Measurements from ENCODE around the gene TMEM126A. TPM values are rescaled to one million over a fixed set of nuclear protein-coding genes. Genes with fewer than 3 reads are reported as not detected.

The TMEM126A gene
- total and polyA plus RNA-seq, 2 experiments from 2014 or later, result 24.7 to 71.1 TPM

DNA sequence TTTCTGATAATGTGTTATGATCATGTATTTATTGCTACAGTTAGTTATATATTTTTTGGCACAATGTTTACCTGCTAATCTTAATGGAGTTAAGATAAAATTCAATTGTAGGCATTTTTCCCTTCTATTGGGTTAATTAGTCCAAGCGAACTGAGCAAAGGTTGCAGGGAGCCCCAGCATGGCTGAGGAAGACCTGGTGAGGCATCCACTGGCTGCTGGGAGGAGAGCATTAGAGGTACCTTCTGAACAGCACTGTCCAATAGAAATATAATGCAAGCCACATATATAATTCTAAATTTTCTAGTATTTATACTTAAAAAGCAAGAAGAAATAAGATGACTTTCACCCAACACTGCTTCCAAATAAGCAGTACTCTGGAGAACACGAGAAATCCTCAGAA lies 689 bp upstream of the TMEM126A start:
- no peaks in the 10 kb centered on the region for H3K9me3 Mint-ChIP-seq
- Histone ChIP-seq H4K20me1 (replicated peaks; ENCODE audit: insufficient read depth) (no peaks in the 10 kb centered on the region), H3K27me3 (ENCODE audit: insufficient read depth) (no peaks in the 10 kb centered on the region), H3K79me2 (replicated peaks; ENCODE audit: insufficient read depth) (peaks cover 8% of the 10 kb centered on the region; the same call in 1 of the 2 replicates), H3K4me1 (ENCODE audit: insufficient read depth) (peaks cover 11% of the 10 kb centered on the region), H3K36me3 (ENCODE audit: insufficient read depth) (no peaks in the 10 kb centered on the region; the same call in 1 of the 2 replicates), H3K4me2 (peak overlapping the region; percentile 78), H3K27ac (ENCODE audit: low read depth) (peak overlapping the region; percentile 77; the same call in 1 of the 2 replicates), H3F3A (replicated peaks; ENCODE audit: low read depth) (no peaks in the 10 kb centered on the region), H2AFZ (0 out of 2 replicates have a peak overlapping the region, but pooled peaks have one; percentile 39), H3K4me3 (peak overlapping the region; percentile 66), H3K9me2 (ENCODE audit: insufficient read depth) (no peaks in the 10 kb centered on the region)
- TF ChIP-seq NANOG (IDR thresholded peaks at IDR 0.05; ENCODE audit: borderline replicate concordance) (no peak), STAT1 (IDR thresholded peaks at IDR 0.05; ENCODE audit: unreplicated experiment) (no peak), CREB1 (CRISPR knock-in tag; IDR thresholded peaks at IDR 0.05; ENCODE audit: low read depth) (no peak)
- TF ChIP-seq, protein P1, sequence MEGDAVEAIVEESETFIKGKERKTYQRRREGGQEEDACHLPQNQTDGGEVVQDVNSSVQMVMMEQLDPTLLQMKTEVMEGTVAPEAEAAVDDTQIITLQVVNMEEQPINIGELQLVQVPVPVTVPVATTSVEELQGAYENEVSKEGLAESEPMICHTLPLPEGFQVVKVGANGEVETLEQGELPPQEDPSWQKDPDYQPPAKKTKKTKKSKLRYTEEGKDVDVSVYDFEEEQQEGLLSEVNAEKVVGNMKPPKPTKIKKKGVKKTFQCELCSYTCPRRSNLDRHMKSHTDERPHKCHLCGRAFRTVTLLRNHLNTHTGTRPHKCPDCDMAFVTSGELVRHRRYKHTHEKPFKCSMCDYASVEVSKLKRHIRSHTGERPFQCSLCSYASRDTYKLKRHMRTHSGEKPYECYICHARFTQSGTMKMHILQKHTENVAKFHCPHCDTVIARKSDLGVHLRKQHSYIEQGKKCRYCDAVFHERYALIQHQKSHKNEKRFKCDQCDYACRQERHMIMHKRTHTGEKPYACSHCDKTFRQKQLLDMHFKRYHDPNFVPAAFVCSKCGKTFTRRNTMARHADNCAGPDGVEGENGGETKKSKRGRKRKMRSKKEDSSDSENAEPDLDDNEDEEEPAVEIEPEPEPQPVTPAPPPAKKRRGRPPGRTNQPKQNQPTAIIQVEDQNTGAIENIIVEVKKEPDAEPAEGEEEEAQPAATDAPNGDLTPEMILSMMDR (conservative IDR thresholded peaks at IDR 0.05; ENCODE audit: low read depth in 2 of 2), result no peak
- H3K4me3 Mint-ChIP-seq, result peak overlapping the region; percentile 93
- peak overlapping the region; percentile 98 for H3K27ac Mint-ChIP-seq
- H3K4me1 Mint-ChIP-seq, result peaks cover 23% of the 10 kb centered on the region
- peaks cover 10% of the 10 kb centered on the region; the same call in 1 of the 3 replicates for H3K36me3 Mint-ChIP-seq (ENCODE audit: low read depth)
- DNase-seq (ENCODE audit: low spot score) (no peak), ATAC-seq (peak; percentile 7; the same call in 1 of the 3 replicates)
- H3K27me3 Mint-ChIP-seq (ENCODE audit: insufficient read depth, low read depth, poor library complexity), result peaks cover 2% of the 10 kb centered on the region

DNA sequence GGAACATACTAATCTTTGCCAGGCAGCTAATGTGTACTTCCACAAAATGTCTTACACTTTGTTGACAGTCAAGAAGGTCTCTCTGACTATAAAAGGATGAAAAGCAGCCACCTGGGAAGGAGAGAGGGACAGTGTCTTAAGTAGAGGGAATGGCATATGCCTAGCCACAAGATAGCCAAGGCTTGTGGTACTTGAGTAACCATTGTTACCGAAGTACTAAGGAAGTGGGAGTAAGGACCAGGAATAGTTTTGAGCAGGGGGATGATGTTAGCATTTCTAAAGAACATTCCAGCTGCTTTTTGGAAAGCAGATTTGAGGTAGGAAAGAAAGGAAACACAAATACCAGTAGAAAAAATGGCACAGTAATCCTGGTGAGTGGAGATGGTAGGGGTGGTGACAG lies 3.4 kb downstream of the TMEM126A start:
- peaks cover 13% of the 10 kb centered on the region; the same call in 2 of the 3 replicates for H3K36me3 Mint-ChIP-seq (ENCODE audit: low read depth)
- Histone ChIP-seq H3K4me1 (ENCODE audit: insufficient read depth) (peaks cover 11% of the 10 kb centered on the region), H3K4me2 (no peak overlapping the region), H4K20me1 (replicated peaks; ENCODE audit: insufficient read depth) (0 out of 2 replicates have a peak, but pooled peaks cover 4% of the 10 kb centered on the region), H3K4me3 (no peak overlapping the region), H3K9me2 (ENCODE audit: insufficient read depth) (no peaks in the 10 kb centered on the region), H3K27me3 (ENCODE audit: insufficient read depth) (no peaks in the 10 kb centered on the region), H3K27ac (ENCODE audit: low read depth) (0 out of 2 replicates have a peak overlapping the region, but pooled peaks have one; percentile 67), H3K79me2 (replicated peaks; ENCODE audit: insufficient read depth) (peaks cover 8% of the 10 kb centered on the region; the same call in 1 of the 2 replicates), H3K36me3 (ENCODE audit: insufficient read depth) (peaks cover 8% of the 10 kb centered on the region), H3F3A (replicated peaks; ENCODE audit: low read depth) (no peaks in the 10 kb centered on the region), H2AFZ (no peak overlapping the region)
- TF ChIP-seq ZNF114 (CRISPR knock-in tag; IDR thresholded peaks at IDR 0.05) (no peak), STAT1 (IDR thresholded peaks at IDR 0.05; ENCODE audit: unreplicated experiment) (no peak), CREB1 (CRISPR knock-in tag; IDR thresholded peaks at IDR 0.05; ENCODE audit: low read depth) (no peak), POLR2AphosphoS5 (IDR thresholded peaks at IDR 0.05; ENCODE audit: low read depth) (no peak), JUNB (IDR thresholded peaks at IDR 0.05; ENCODE audit: unreplicated experiment) (no peak), EZH2phosphoT487 (IDR thresholded peaks at IDR 0.05; ENCODE audit: unreplicated experiment) (no peak), NANOG (IDR thresholded peaks at IDR 0.05; ENCODE audit: borderline replicate concordance) (no peak), EZH2 (IDR thresholded peaks at IDR 0.05; ENCODE audit: low read depth, unreplicated experiment) (no peak)
- TF ChIP-seq, protein P1 (conservative IDR thresholded peaks at IDR 0.05; ENCODE audit: low read depth in 2 of 2), result no peak
- TF ChIP-seq, protein P2, sequence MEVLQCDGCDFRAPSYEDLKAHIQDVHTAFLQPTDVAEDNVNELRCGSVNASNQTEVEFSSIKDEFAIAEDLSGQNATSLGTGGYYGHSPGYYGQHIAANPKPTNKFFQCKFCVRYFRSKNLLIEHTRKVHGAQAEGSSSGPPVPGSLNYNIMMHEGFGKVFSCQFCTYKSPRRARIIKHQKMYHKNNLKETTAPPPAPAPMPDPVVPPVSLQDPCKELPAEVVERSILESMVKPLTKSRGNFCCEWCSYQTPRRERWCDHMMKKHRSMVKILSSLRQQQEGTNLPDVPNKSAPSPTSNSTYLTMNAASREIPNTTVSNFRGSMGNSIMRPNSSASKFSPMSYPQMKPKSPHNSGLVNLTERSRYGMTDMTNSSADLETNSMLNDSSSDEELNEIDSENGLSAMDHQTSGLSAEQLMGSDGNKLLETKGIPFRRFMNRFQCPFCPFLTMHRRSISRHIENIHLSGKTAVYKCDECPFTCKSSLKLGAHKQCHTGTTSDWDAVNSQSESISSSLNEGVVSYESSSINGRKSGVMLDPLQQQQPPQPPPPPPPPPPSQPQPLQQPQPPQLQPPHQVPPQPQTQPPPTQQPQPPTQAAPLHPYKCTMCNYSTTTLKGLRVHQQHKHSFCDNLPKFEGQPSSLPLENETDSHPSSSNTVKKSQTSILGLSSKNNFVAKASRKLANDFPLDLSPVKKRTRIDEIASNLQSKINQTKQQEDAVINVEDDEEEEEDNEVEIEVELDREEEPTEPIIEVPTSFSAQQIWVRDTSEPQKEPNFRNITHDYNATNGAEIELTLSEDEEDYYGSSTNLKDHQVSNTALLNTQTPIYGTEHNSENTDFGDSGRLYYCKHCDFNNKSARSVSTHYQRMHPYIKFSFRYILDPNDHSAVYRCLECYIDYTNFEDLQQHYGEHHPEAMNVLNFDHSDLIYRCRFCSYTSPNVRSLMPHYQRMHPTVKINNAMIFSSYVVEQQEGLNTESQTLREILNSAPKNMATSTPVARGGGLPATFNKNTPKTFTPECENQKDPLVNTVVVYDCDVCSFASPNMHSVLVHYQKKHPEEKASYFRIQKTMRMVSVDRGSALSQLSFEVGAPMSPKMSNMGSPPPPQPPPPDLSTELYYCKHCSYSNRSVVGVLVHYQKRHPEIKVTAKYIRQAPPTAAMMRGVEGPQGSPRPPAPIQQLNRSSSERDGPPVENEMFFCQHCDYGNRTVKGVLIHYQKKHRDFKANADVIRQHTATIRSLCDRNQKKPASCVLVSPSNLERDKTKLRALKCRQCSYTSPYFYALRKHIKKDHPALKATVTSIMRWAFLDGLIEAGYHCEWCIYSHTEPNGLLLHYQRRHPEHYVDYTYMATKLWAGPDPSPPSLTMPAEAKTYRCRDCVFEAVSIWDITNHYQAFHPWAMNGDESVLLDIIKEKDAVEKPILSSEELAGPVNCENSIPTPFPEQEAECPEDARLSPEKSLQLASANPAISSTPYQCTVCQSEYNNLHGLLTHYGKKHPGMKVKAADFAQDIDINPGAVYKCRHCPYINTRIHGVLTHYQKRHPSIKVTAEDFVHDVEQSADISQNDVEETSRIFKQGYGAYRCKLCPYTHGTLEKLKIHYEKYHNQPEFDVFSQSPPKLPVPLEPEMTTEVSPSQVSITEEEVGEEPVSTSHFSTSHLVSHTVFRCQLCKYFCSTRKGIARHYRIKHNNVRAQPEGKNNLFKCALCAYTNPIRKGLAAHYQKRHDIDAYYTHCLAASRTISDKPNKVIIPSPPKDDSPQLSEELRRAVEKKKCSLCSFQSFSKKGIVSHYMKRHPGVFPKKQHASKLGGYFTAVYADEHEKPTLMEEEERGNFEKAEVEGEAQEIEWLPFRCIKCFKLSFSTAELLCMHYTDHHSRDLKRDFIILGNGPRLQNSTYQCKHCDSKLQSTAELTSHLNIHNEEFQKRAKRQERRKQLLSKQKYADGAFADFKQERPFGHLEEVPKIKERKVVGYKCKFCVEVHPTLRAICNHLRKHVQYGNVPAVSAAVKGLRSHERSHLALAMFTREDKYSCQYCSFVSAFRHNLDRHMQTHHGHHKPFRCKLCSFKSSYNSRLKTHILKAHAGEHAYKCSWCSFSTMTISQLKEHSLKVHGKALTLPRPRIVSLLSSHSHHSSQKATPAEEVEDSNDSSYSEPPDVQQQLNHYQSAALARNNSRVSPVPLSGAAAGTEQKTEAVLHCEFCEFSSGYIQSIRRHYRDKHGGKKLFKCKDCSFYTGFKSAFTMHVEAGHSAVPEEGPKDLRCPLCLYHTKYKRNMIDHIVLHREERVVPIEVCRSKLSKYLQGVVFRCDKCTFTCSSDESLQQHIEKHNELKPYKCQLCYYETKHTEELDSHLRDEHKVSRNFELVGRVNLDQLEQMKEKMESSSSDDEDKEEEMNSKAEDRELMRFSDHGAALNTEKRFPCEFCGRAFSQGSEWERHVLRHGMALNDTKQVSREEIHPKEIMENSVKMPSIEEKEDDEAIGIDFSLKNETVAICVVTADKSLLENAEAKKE (CRISPR knock-in tag; IDR thresholded peaks at IDR 0.05), result no peak
- 0 out of 2 replicates have a peak overlapping the region, but pooled peaks have one; percentile 1 for H3K27ac Mint-ChIP-seq
- ATAC-seq, result 0 out of 3 replicates have a peak, but pooled peaks have one; percentile 4
- peaks cover 15% of the 10 kb centered on the region for H3K4me1 Mint-ChIP-seq
- H3K4me3 Mint-ChIP-seq, result no peak overlapping the region
- peak; percentile 47 for DNase-seq (ENCODE audit: low spot score)
- H3K27me3 Mint-ChIP-seq (ENCODE audit: insufficient read depth, low read depth, poor library complexity), result peaks cover 2% of the 10 kb centered on the region
- H3K9me3 Mint-ChIP-seq, result no peaks in the 10 kb centered on the region

Measured in GM23338 (cell line).